Right lung (tissue), 5 donors: ENCODE data around the gene RPGRIP1. TPM values are rescaled to one million over a fixed set of nuclear protein-coding genes. Genes with fewer than 3 reads are reported as not detected.
"Not testable (repeated sequence)": the region's sequence is repeated elsewhere in the genome, so short reads cannot be mapped to it uniquely, and the experiment has no call there.

Experiments
- DNase-seq, 2 donors: peaks; one replicate each; pipeline ENCODE4 v3.0.0-alpha.2; 2013
- polyA plus RNA-seq, 5 donors: library from polyadenylated mRNA; unstranded; fragments of 120-200 nt; gene quantifications; one replicate each; pipeline versions ENCODE4 v1.2.1 to v1.2.3, GENCODE V29; 2013; ENCODE audit warnings: inconsistent platforms in 1 of 5, low replicate concordance in 1 of 5; ENCODE audit not compliant: insufficient read length in 5 of 5, insufficient read depth in 1 of 5

The RPGRIP1 gene
- polyA plus RNA-seq, 5 donors: 0.53 to 0.93 (median 0.74) TPM

GRCh38 chr14:21299562-21300130 lies 19.8 kb downstream of the RPGRIP1 start:
- no peak for DNase-seq

GRCh38 chr14:21300892-21301291 lies 21.0 kb downstream of the RPGRIP1 start:
- no peak for DNase-seq

- no peak for DNase-seq
These were observed 22.3 kb downstream of the RPGRIP1 start for GRCh38 chr14:21302013-21302835.

GRCh38 chr14:21302836-21303140 lies 22.9 kb downstream of the RPGRIP1 start:
- not testable (repeated sequence) for DNase-seq

GRCh38 chr14:21307637-21308036 lies 27.8 kb downstream of the RPGRIP1 start:
- no peak for DNase-seq

- DNase-seq: peak in 1 of 2 donors; percentile 3
These were observed 28.2 kb downstream of the RPGRIP1 start for GRCh38 chr14:21308132-21308478.

GRCh38 chr14:21308479-21309237 lies 28.8 kb downstream of the RPGRIP1 start:
- DNase-seq: peak; percentile 49 to 74

- DNase-seq: no peak
These were observed 29.4 kb downstream of the RPGRIP1 start for GRCh38 chr14:21309238-21309636.

GRCh38 chr14:21309956-21310355 lies 30.1 kb downstream of the RPGRIP1 start:
- DNase-seq: no peak

GRCh38 chr14:21311614-21312013 lies 31.7 kb downstream of the RPGRIP1 start:
- DNase-seq: no peak

- no peak for DNase-seq
These were observed 33.6 kb downstream of the RPGRIP1 start for GRCh38 chr14:21313512-21313911.

GRCh38 chr14:21317398-21317797 lies 37.5 kb downstream of the RPGRIP1 start:
- no peak for DNase-seq

GRCh38 chr14:21320913-21321312 lies 41.0 kb downstream of the RPGRIP1 start:
- no peak for DNase-seq

- DNase-seq: no peak
These were observed 42.8 kb downstream of the RPGRIP1 start for GRCh38 chr14:21322716-21323115.

- no peak for DNase-seq
These were observed 47.1 kb downstream of the RPGRIP1 start for GRCh38 chr14:21326972-21327371.

Other genes with a start within 250 kb of the RPGRIP1 start
- under 1 TPM; 0.12 to 0.39 (median 0.23) TPM for gene TPPP2, start 249.9 kb upstream of the RPGRIP1 start, polyA plus RNA-seq
- under 1 TPM in 1 of 5 donors, not detected in 4; 0.16 TPM for gene RNASE13, start 245.3 kb upstream of the RPGRIP1 start, polyA plus RNA-seq
- gene RNASE7, start 237.7 kb upstream of the RPGRIP1 start, polyA plus RNA-seq: under 1 TPM in 3 of 5 donors, not detected in 2; 0.12 to 0.13 (median 0.12) TPM
- gene RNASE8, start 222.3 kb upstream of the RPGRIP1 start, polyA plus RNA-seq: not detected
- 10 to 100 TPM; 69.5 to 88.8 (median 83.3) TPM for gene ARHGEF40, start 209.8 kb upstream of the RPGRIP1 start, polyA plus RNA-seq
- 10 to 100 TPM; 28.2 to 49.2 (median 34.2) TPM for gene ZNF219, start 181.4 kb upstream of the RPGRIP1 start, polyA plus RNA-seq
- gene TMEM253, start 179.0 kb upstream of the RPGRIP1 start, polyA plus RNA-seq: 1 to 10 TPM in 3 of 5 donors, under 1 TPM in 2; 0.74 to 2.3 (median 1.0) TPM
- gene OR5AU1, start 124.0 kb upstream of the RPGRIP1 start, polyA plus RNA-seq: under 1 TPM; 0.03 to 0.36 (median 0.10) TPM
- gene HNRNPC, start 10.6 kb upstream of the RPGRIP1 start, polyA plus RNA-seq: 100 to 1,000 TPM; 694 to 979 (median 852) TPM
- 100 to 1,000 TPM in 4 of 5 donors, 10 to 100 TPM in 1; 98.8 to 146 (median 131) TPM for gene SUPT16H, start 103.9 kb downstream of the RPGRIP1 start, polyA plus RNA-seq
- 10 to 100 TPM; 63.5 to 85.8 (median 70.2) TPM for gene CHD8, start 176.0 kb downstream of the RPGRIP1 start, polyA plus RNA-seq
- gene RAB2B, start 196.9 kb downstream of the RPGRIP1 start, polyA plus RNA-seq: 10 to 100 TPM; 36.0 to 53.8 (median 47.9) TPM
- gene TOX4, start 197.1 kb downstream of the RPGRIP1 start, polyA plus RNA-seq: 10 to 100 TPM; 51.3 to 69.4 (median 61.6) TPM
- 100 to 1,000 TPM in 2 of 5 donors, 10 to 100 TPM in 3; 77.3 to 111 (median 99.8) TPM for gene METTL3, start 231.3 kb downstream of the RPGRIP1 start, polyA plus RNA-seq
- 10 to 100 TPM; 29.4 to 44.6 (median 33.1) TPM for gene SALL2, start 246.3 kb downstream of the RPGRIP1 start, polyA plus RNA-seq